Karpas-422 (cell line): ENCODE results near the gene MGLL. TPM values are rescaled to one million over a fixed set of nuclear protein-coding genes. Genes with fewer than 3 reads are reported as not detected.
A peak's percentile ranks its signal among the peaks of the same experiment; 100 is the strongest.

Source experiments
- DNase-seq: peaks from one replicate; pipeline ENCODE4 v3.0.0-alpha.2; 2015
- H2AFZ ChIP-seq: fragments of 200-600 bp; sonication (generic); 2 replicates; pipeline ENCODE4 v1.6.1; 2014; ENCODE audit warnings: antibody characterized with exemption, low read length, mixed read lengths
- H3K27ac ChIP-seq: fragments of 200-600 bp; sonication (generic); 2 replicates; pipeline ENCODE4 v1.5.1; 2014; ENCODE audit warnings: mild to moderate bottlenecking, low read length, moderate library complexity
- H3K27me3 ChIP-seq: fragments of 200-600 bp; sonication (generic); 2 replicates; pipeline ENCODE4 v1.6.1; 2014; ENCODE audit warnings: low read length, mixed read lengths
- H3K36me3 ChIP-seq: fragments of 200-600 bp; sonication (generic); 2 replicates; pipeline ENCODE4 v1.6.1; 2014; ENCODE audit warnings: low read length, mixed read lengths; ENCODE audit not compliant: insufficient read depth
- H3K4me1 ChIP-seq: fragments of 200-600 bp; sonication (generic); 2 replicates; pipeline ENCODE4 v1.6.1; 2014; ENCODE audit warnings: mild to moderate bottlenecking, low read length, mixed read lengths
- H3K4me2 ChIP-seq: fragments of 200-600 bp; sonication (generic); 2 replicates; pipeline ENCODE4 v1.6.1; 2014; ENCODE audit warnings: low read length, low read depth, mild to moderate bottlenecking; ENCODE audit not compliant: poor library complexity, severe bottlenecking
- H3K4me3 ChIP-seq: fragments of 200-600 bp; sonication (generic); 2 replicates; pipeline ENCODE4 v1.5.1; 2014; ENCODE audit warnings: mild to moderate bottlenecking, antibody characterized with exemption, low read length, mixed read lengths
- H3K79me2 ChIP-seq: fragments of 200-600 bp; sonication (generic); 2 replicates; pipeline ENCODE4 v1.6.1; 2014; ENCODE audit warnings: mild to moderate bottlenecking, low read length, mixed read lengths
- H3K9ac ChIP-seq: fragments of 200-600 bp; sonication (generic); 2 replicates; pipeline ENCODE4 v1.6.0; 2014; ENCODE audit warnings: low read length
- H3K9me2 ChIP-seq: fragments of 200-600 bp; sonication (generic), shearing (Covaris generic); replicated peaks from 2 replicates; pipeline ENCODE4 v1.6.0; 2014; ENCODE audit warnings: mild to moderate bottlenecking, low read length, moderate library complexity; ENCODE audit not compliant: insufficient read depth
- H3K9me3 ChIP-seq: fragments of 300-700, 200-600 bp; sonication (generic); 2 replicates; pipeline ENCODE4 v1.6.1; 2014; ENCODE audit warnings: low read length, mixed read lengths
- H4K20me1 ChIP-seq: fragments of 200-600 bp; sonication (generic); 2 replicates; pipeline ENCODE4 v1.6.1; 2014; ENCODE audit warnings: mild to moderate bottlenecking, antibody characterized with exemption, low read length, low read depth; ENCODE audit not compliant: insufficient read depth
- total RNA-seq: library from RNA; depleted of rRNA; stranded (reverse); fragments of >200 nt; shearing (Covaris generic); gene quantifications from 2 replicates; pipeline ENCODE4 v1.2.3, GENCODE V29; 2014; ENCODE audit warnings: low replicate concordance

Gene MGLL
- total RNA-seq, 1 experiment from 2014 or later, result 58.0 TPM

- peak; percentile 71 for DNase-seq
- H3K4me2 ChIP-seq, result peak overlapping the region; percentile 55
- H3K4me1 ChIP-seq, result peaks cover 72% of the 10 kb centered on the region
- H3K9me2 ChIP-seq, result no peaks in the 10 kb centered on the region
- no peaks in the 10 kb centered on the region for H3K27me3 ChIP-seq
- no peak overlapping the region for H2AFZ ChIP-seq
- H3K4me3 ChIP-seq, result peak overlapping the region; percentile 22; the same call in 1 of the 2 replicates
- H3K9me3 ChIP-seq, result no peaks in the 10 kb centered on the region
- peak overlapping the region; percentile 80 for H3K27ac ChIP-seq
- peaks cover 19% of the 10 kb centered on the region for H3K79me2 ChIP-seq
- peak overlapping the region; percentile 47 for H3K9ac ChIP-seq
- H4K20me1 ChIP-seq, result no peaks in the 10 kb centered on the region
- H3K36me3 ChIP-seq, result peaks cover 20% of the 10 kb centered on the region
These were observed 38.0 kb downstream of the MGLL start for GRCh38 chr3:127784283-127784682.

- Histone ChIP-seq H3K36me3 (peaks cover 21% of the 10 kb centered on the region), H3K27me3 (no peaks in the 10 kb centered on the region), H3K4me2 (peak overlapping the region; percentile 55), H3K4me3 (no peak overlapping the region), H3K9ac (peak overlapping the region; percentile 5; the same call in 1 of the 2 replicates), H2AFZ (no peak overlapping the region), H3K9me3 (no peaks in the 10 kb centered on the region), H3K79me2 (peaks cover 19% of the 10 kb centered on the region), H3K9me2 (no peaks in the 10 kb centered on the region), H4K20me1 (no peaks in the 10 kb centered on the region), H3K4me1 (peaks cover 66% of the 10 kb centered on the region), H3K27ac (peak overlapping the region; percentile 80)
- no peak for DNase-seq
These were observed 38.6 kb downstream of the MGLL start for GRCh38 chr3:127783642-127784160.

- Histone ChIP-seq H3K9ac (no peak overlapping the region), H3K9me3 (no peaks in the 10 kb centered on the region), H3K4me3 (no peak overlapping the region), H4K20me1 (no peaks in the 10 kb centered on the region), H3K4me1 (peaks cover 61% of the 10 kb centered on the region), H2AFZ (no peak overlapping the region), H3K4me2 (no peak overlapping the region), H3K27ac (peak overlapping the region; percentile 80), H3K9me2 (no peaks in the 10 kb centered on the region), H3K27me3 (no peaks in the 10 kb centered on the region), H3K36me3 (peaks cover 24% of the 10 kb centered on the region), H3K79me2 (peaks cover 22% of the 10 kb centered on the region)
- no peak for DNase-seq
These were observed 39.1 kb downstream of the MGLL start for GRCh38 chr3:127783166-127783565.

- Histone ChIP-seq H3K27ac (no peak overlapping the region), H3K4me1 (peaks cover 50% of the 10 kb centered on the region), H4K20me1 (no peaks in the 10 kb centered on the region), H3K36me3 (peaks cover 38% of the 10 kb centered on the region), H3K27me3 (no peaks in the 10 kb centered on the region), H3K9me2 (no peaks in the 10 kb centered on the region), H2AFZ (no peak overlapping the region), H3K4me2 (no peak overlapping the region), H3K4me3 (no peak overlapping the region), H3K9ac (no peak overlapping the region), H3K79me2 (peaks cover 38% of the 10 kb centered on the region), H3K9me3 (peaks cover 4% of the 10 kb centered on the region; the same call in 1 of the 2 replicates)
- no peak for DNase-seq
These were observed 40.8 kb downstream of the MGLL start for GRCh38 chr3:127781411-127782001.

- peaks cover 50% of the 10 kb centered on the region for H3K4me1 ChIP-seq
- H3K9me3 ChIP-seq, result peaks cover 4% of the 10 kb centered on the region; the same call in 1 of the 2 replicates
- H3K4me2 ChIP-seq, result no peak overlapping the region
- no peak overlapping the region for H3K4me3 ChIP-seq
- H3K9me2 ChIP-seq, result no peaks in the 10 kb centered on the region
- H3K9ac ChIP-seq, result no peak overlapping the region
- H3K79me2 ChIP-seq, result peaks cover 42% of the 10 kb centered on the region
- H3K27ac ChIP-seq, result no peak overlapping the region
- H4K20me1 ChIP-seq, result no peaks in the 10 kb centered on the region
- H3K36me3 ChIP-seq, result peaks cover 38% of the 10 kb centered on the region
- DNase-seq, result no peak
- H3K27me3 ChIP-seq, result no peaks in the 10 kb centered on the region
- no peak overlapping the region for H2AFZ ChIP-seq
These were observed 41.5 kb downstream of the MGLL start for GRCh38 chr3:127780536-127781400.

GRCh38 chr3:127779747-127780146 is 42.6 kb downstream of the MGLL start:
- Histone ChIP-seq H3K4me2 (no peak overlapping the region), H3K4me3 (no peak overlapping the region), H3K9me2 (no peaks in the 10 kb centered on the region), H3K27ac (no peak overlapping the region), H3K79me2 (peaks cover 50% of the 10 kb centered on the region), H3K4me1 (peaks cover 50% of the 10 kb centered on the region), H3K9me3 (peaks cover 4% of the 10 kb centered on the region; the same call in 1 of the 2 replicates), H3K9ac (no peak overlapping the region), H4K20me1 (no peaks in the 10 kb centered on the region), H3K36me3 (peaks cover 38% of the 10 kb centered on the region), H3K27me3 (no peaks in the 10 kb centered on the region), H2AFZ (no peak overlapping the region)
- no peak for DNase-seq

- Histone ChIP-seq H3K27me3 (no peaks in the 10 kb centered on the region), H2AFZ (no peak overlapping the region), H3K79me2 (peaks cover 57% of the 10 kb centered on the region), H4K20me1 (no peaks in the 10 kb centered on the region), H3K27ac (no peak overlapping the region), H3K9ac (no peak overlapping the region), H3K9me3 (peaks cover 4% of the 10 kb centered on the region; the same call in 1 of the 2 replicates), H3K4me2 (no peak overlapping the region), H3K9me2 (no peaks in the 10 kb centered on the region), H3K4me3 (no peak overlapping the region), H3K36me3 (peaks cover 38% of the 10 kb centered on the region), H3K4me1 (peaks cover 43% of the 10 kb centered on the region)
- DNase-seq, result no peak
These were observed 44.2 kb downstream of the MGLL start for GRCh38 chr3:127777921-127778656.
